GM04504 (cell line): ENCODE data around the gene SUSD6.
"Not testable (repeated sequence)": the region's sequence is repeated elsewhere in the genome, so short reads cannot be mapped to it uniquely, and the experiment has no call there.

Experiments
- DNase-seq: peaks from one replicate; pipeline ENCODE4 v3.0.0-alpha.2; 2012; ENCODE audit warnings: low read depth

The SUSD6 gene

DNA sequence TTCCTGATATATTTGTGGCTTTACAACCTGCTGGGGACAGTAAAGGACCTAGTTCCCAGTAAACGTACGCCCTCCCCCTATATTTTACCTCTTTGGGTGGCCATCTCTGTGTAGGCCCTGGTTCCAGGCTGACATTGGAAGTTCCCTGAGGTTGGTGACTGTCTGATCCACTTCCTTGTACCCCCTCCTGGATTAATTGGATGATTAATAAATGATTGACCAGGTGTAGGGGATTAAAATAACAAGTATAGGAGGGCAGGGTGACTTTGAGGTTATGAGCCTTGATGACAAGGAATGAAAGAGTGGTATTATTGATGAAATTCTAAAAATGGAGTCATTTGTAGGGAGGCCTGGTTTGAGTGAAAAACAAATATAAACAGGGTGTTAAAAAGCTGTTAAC is 9.6 kb downstream of the SUSD6 start:
- DNase-seq = no peak

DNA sequence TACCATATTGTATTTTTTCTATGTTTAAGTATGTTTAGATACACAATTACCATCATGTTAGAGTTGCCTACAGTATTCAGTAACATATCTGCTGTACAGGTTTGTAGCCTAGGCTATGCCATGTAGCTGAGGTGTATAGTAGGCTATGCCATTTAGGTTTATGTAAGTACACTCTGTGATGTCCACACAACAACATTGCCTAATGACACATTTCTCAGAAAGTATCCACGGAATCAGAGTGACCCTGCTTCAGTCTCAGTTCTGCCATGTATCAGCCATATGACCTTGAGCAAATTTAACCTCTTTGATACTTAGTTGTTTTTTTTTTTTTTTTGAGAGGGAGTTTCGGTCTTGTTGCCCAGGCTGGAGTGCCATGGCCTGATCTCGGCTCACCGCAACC is 12.7 kb downstream of the SUSD6 start:
- DNase-seq = no peak

- DNase-seq = no peak
Measured at GRCh38 chr14:69625299-69626131, 14.1 kb downstream of the SUSD6 start.

DNA sequence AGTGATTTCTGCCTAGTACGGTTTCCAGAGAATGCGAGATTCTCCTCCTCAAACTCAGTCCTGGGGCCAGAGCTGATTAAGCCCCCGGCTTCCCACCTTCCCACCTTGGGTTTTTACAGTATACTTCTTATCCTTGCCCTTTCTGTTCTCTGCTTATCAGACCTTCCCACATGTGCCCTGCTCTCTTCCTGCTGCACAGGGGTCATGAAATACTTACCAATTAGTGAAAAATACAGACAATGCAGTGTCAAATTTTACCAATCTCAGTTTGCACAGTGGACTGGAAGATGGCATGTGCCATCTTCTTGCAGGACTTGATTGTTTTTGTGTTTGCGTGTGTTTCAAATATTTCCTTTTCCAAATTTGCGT is 14.7 kb downstream of the SUSD6 start:
- DNase-seq = no peak

- no peak for DNase-seq
Measured at GRCh38 chr14:69629225-69630127, 18.1 kb downstream of the SUSD6 start.

DNA sequence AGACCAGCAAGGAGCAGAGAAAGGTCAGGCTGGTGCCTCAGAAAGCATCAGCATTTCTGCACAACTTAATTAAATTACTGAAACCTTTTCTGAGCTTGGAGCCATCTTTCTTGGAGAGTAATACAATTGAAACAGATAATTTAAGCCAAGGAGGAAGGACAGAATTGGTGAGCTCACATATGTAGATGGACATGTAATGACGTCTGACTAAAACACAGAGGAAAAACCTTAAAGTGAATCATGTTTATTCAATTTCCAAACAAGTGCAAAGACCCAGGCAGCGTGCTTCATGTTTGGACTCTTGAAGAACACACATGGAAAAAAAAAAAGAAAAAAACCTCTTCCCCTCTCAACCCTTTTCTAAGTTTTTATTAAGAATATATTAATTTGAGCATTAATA is 19.0 kb downstream of the SUSD6 start:
- no peak for DNase-seq

- no peak for DNase-seq
Measured at GRCh38 chr14:69631509-69631908, 20.1 kb downstream of the SUSD6 start.

GRCh38 chr14:69632164-69632563 is 20.8 kb downstream of the SUSD6 start:
- DNase-seq = no peak

DNA sequence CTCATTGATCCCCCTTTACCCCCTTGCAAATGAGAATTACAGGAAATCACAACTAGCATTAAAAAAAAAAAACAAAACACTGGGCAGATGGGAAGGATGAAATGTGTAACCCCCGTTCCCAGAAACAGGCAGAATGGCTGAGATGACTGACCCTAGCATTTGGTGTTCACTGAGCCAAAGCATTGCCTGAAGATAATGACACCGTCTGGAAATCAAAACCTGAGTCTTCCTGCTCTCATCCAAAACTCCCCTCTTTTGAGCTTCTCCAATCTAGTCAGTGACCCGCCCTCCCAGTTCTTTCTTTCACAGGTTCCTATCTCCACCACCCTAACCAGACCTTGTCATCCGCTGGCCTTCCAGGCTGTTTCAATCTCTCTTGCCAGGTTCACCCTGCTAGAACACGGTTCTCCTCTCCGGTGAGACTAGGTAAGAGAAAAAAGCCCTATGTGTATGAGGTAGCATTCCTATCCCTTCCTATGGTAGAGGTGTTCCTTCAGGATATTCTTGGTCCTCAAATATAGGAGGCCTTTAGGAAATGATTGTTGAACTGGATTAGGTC is 21.3 kb downstream of the SUSD6 start:
- DNase-seq = no peak

GRCh38 chr14:69633238-69633637 is 21.8 kb downstream of the SUSD6 start:
- no peak for DNase-seq

GRCh38 chr14:69635981-69636639 is 24.7 kb downstream of the SUSD6 start:
- no peak for DNase-seq

DNA sequence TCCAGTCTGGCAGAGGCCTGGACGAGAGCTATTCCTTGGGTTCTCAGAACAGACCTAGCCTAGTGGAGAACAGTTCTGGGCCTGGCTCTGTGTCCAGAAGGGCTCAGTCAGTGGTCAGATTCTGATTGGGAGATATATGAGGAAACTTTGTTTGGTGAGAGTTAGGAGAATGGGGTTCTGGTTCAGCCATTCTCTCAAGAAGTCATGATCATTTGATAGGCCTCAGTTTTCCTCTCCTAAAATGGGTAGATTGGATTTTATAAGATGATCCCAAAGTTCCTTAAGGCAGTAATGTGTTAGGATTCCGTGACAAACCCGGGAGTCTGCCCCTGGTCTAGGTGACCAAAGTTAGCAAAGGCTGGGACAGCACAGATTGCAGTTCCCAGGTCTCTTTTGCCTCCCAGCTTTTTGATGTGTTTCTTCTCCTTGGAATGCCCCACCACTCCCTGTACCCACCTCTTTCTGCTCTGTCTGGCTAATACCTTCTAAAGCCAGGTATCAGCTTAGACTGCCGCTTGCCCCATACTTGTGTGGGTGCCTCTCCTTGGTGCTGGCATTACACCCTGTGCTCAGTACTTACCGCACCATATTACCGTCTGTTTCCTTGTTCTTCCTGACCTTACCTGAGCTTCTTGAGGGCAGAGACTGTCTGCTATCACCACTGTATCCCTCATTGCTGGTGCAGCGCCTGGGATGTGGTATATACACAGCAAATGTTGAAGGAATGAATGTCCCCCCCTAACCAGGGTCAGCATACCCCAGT is 25.5 kb downstream of the SUSD6 start:
- DNase-seq = no peak

DNA sequence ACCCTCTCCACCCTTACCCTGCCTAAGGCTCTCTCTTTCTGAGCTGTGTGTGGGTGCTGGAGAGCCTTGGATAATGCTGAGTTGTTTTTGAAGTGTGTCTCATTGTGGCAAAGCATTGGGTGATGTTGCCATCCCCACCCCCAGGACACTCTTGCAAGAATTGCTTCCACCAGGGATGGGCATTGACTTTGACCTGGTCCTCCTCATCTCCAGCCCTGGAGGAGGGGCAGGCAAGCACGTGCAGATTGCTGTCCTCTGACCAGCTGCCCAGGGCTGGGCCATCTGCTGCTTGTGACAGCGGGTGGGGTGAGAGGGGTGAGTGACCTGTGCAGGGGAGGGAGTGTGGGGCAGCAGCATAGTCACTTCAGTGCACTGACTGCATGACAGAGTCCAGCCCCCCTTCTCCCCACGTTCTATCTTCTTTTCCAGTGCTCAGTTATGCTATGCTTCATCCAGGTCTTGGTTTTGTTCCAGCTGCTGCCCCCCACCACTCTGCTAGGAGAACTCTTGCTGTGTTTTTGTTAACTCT is 26.2 kb downstream of the SUSD6 start:
- DNase-seq = no peak

DNA sequence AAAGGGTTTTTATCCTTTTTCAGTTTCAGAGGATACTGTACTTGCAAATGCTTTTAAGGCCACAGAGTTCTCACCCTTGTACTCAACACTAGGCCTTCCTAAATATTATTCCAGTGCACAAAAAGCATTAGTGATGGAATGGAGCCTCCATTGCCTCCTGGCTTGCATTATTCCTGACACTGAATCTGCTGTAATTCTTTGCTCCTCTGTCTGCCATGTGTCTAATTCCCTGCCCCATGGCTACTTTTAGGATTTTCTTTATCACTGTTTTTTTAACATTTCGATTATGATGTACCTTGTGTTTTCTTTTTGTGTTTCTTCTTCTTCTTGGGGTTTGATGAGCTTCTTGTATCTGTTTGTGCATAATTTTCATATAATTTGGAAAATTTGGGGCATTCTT is 29.5 kb downstream of the SUSD6 start:
- no peak for DNase-seq

DNA sequence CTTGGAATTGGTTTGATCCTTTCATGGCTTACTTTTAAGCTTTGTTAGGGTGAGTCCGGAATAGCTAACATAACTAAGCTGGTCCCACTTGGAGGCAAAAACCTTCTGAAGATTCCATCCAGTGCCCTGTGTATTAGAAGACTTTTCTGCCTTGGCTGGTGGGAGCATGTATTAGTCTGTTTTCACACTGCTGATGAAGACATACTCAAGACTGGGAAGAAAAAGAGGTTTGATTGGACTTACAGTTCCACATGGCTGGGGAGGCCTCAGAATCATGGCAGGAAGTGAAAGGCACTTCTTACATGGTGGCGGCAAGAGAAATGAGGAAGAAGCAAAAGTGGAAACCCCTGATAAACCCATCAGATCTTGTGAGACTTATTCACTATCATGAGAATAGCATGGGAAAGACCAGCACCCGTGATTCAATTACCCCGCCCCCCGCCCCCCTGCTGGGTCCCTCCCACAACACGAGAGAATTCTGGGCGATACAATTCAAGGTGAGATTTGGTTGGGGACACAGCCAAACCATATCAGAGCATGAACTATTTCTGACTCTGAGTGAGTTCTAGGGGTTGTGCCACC is 30.9 kb downstream of the SUSD6 start:
- not testable (repeated sequence) for DNase-seq

- DNase-seq = no peak
Measured at GRCh38 chr14:69643430-69644200, 32.2 kb downstream of the SUSD6 start.

DNA sequence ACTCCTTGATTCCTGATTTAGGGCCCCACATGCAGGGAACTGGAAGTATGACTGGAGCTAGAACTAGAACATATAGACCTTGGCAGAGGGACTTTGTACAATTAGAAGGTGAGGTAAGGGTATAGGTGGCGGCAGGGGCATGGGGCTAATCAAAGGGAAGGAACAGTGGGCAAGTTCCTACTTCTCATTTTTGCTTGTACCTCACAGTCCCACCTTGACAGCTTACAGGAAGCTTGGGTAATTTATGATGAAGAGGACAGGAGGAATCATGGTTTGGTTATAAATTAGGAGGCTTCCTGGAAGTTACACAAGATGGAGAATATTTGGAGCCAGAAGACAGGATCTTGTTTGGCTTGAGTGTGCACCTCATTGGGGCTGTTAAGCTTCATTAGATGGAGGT is 33.4 kb downstream of the SUSD6 start:
- no peak for DNase-seq

GRCh38 chr14:69647213-69647612 is 35.8 kb downstream of the SUSD6 start:
- no peak for DNase-seq

DNA sequence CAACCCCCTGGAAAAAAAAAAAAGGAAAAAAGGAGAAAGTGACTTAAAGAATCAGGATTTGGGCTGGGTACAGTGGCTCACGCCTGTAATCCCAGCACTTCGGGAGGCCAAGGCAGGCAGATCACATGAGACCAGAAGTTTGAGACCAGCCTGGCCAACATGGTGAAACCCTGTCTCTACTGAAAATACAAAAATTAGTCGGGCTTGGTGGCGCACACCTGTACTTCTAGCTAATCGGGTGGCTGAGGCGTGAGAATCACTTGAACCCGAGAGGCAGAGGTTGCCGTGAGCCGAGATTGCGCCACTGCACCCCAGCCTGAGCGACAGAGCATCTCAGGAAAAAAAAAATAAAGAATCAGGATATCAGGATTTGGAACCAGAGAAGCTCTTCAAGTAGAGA is 36.2 kb downstream of the SUSD6 start:
- DNase-seq = not testable (repeated sequence)
